ENCODE results near the gene KRT79.

DNA sequence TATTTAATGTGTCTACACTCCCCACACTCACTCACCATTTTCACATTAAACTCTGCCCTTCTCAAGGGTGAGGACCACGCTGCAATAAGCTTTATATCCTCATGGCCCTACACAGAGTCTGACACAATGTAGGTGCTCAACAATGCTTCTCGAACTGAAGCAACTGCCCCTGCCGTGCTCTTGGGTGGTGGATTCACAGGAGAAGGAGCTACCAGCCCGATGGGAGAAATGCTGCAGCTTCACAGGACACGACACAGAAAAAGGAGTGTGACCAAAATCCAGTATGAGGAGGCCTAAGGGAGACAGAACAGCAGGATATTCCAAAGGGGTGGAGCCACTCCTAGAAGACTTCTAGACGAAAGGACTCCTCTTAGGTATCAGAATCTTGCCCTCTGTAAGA, 31.7 kb downstream of the KRT79 start:
- TF ChIP-seq CTCF (IDR thresholded peaks at IDR 0.05) (no peak), POLR2A (IDR thresholded peaks at IDR 0.05) (no peak)

All from heart left ventricle (tissue), 13 donors.